Motor neuron (in vitro differentiated cells): ENCODE results near the gene RBPMS2. TPM values are rescaled to one million over a fixed set of nuclear protein-coding genes. Genes with fewer than 3 reads are reported as not detected.
"Not testable (repeated sequence)": the region's sequence is repeated elsewhere in the genome, so short reads cannot be mapped to it uniquely, and the experiment has no call there.

Experiments used
- ATAC-seq, 8 experiments: fragments of 200-7000 bp; cut with Tn5 transposase; replicated peaks in 6 of 8; 2 replicates each; pipeline ENCODE4 v1.8.0; 2021; ENCODE audit warnings: mild to moderate bottlenecking in 8 of 8, moderate library complexity in 8 of 8
- H3K27ac ChIP-seq, 2 donors: fragments of 250-450 bp; sonication (Bioruptor Pico); 2 replicates each; pipeline ENCODE4 v1.9.0; 2021; ENCODE audit warnings: antibody characterized with exemption in 2 of 2, mild to moderate bottlenecking in 2 of 2, moderate library complexity in 1 of 2
- H3K4me1 ChIP-seq, 2 donors: fragments of 250-450 bp; sonication (Bioruptor Pico); replicated peaks in 1 of 2; 2 replicates each; pipeline ENCODE4 v1.6.1; 2021; ENCODE audit warnings: antibody characterized with exemption in 2 of 2, mild to moderate bottlenecking in 2 of 2, moderate library complexity in 1 of 2
- H3K4me3 ChIP-seq, 5 donors: fragments of 250-450 bp; sonication (Bioruptor Pico); 2 replicates each; pipeline ENCODE4 v1.9.0; 2021; ENCODE audit warnings: antibody characterized with exemption in 5 of 5, mild to moderate bottlenecking in 5 of 5, moderate library complexity in 4 of 5
- WGBS, 10 experiments: fragments of 450-650 bp; shearing (Covaris generic); methylation state at CpG; one replicate each; pipeline ENCODE4 v1.0.0; 2022; 5-methylcytosine and 5-hydroxymethylcytosine counted together
- in situ Hi-C, 9 experiments: fragments of 400-800 bp; cut with MboI; loops; one replicate each; pipeline ENCODE4 v1.15.0; 2021; ENCODE audit warnings: low sequenced_read_pairs in 9 of 9, low pct_unique_long_range_greater_than_20kb in 2 of 9; ENCODE audit not compliant: unreplicated experiment in 9 of 9
- total RNA-seq, 8 experiments: library from RNA; unstranded; fragments of 300-600 nt; gene quantifications; 2 replicates each; pipeline versions ENCODE4 v1.2.3 to v1.2.4, GENCODE V29; 2022

The RBPMS2 gene
- total RNA-seq = 1 to 10 TPM in 2 of 8 experiments, under 1 TPM in 6; 0.27 to 2.3 (median 0.89) TPM

DNA sequence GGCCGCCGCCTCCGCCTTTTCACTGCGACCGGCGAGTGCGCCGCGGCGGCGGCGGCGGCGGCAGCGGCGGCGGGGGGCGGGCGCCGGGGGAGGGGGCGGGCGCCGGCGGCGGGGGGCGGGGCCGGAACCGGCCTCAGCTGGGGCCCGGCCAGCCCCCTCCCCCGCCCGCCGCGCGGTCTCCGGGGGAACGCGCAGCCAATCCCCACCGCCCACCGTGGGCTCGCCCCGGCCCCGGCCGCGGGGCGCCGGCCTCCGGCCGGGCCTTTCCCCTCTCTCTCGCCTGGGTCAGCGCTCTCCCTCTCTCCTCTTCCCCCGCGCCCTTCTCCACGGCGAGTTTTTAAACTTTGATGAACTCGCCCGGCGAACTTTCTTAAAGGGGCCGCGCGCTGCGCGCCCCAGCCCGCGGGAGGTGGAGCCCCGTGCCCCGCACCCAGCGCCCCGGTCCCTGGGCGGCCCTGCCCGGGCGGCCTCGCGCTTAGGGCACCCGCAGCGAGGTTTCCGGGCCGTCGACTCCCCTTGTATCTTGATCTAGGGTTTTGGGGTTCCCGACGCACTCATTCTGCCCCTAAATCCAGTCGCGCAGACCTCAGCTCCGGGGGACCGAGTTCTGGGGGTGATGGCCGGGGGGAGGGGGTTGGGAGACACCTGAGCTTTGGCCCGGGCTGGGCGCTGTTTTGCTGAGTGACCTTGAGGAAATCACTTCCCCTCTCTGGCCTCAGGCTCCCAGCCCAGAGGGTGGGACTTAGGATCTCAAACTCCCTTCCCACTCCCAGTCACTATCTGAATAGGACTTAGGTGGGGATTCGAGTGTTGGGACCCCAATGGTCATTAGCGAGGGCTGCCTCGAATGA is at the start of gene RBPMS2:
Gene RBPMS2, minus strand, starts transcription at position 39 of the 851 bp plus-strand sequence. CDS start 270 bp downstream, outside the sequence.
- peak within 1 kb of the TSS in 1 of 2 donors; percentile 48 for H3K27ac ChIP-seq
- WGBS, 10 experiments = 0% methylated on average over 2 of the region's 90 CpGs; no CpG with 5 or more reads in 8 of the 10 experiments
- peak; percentile 26 to 73 (median 70) for ATAC-seq
- H3K4me1 ChIP-seq = peaks cover 5 to 13% of the 10 kb centered on the region in 2 donors
- in situ Hi-C loops = no loop called here
- H3K4me3 ChIP-seq = peak within 1 kb of the TSS; percentile 40 to 56 (median 53)

DNA sequence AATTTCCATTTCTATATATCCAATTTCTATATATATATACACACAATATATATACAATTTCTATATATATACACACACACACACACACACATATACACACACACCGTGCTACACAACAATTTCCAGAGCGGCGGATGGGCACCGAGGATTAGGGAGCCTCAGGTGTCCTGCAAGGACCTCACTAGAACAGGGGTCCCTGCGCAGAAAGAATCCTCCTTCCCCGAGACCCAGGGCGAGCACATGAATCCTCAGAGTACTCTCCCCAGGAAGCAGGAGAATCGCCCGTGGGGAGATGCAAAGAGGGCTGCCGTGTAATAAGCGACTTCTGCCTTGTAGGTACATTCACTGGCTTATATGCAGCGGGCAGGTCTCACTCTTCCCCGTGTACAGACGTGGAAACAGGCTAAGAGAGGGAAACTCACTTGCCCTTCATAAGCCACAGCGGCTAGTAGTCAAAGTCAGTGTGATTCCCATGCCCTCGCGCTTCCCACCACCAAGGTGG is 49.6 kb upstream of the RBPMS2 start:
- in situ Hi-C loops = no loop called here
- 0 to 6% (median 0%) methylated on average over 1 to 10 of the region's 17 CpGs; no CpG with 5 or more reads in 6 of the 10 experiments for WGBS, 10 experiments
- H3K4me1 ChIP-seq = peaks cover 9 to 10% of the 10 kb centered on the region in 2 donors
- ATAC-seq = peak in 5 of 8 experiments; percentile 0 to 6 (median 0)
- no peak overlapping the region for H3K27ac ChIP-seq
- peak overlapping the region; percentile 28 to 43 (median 36) for H3K4me3 ChIP-seq

GRCh38 chr15:64816452-64816851 is 41.1 kb upstream of the RBPMS2 start:
- ATAC-seq = no peak
- WGBS, 10 experiments = 100% methylated on average over 1 of the region's 13 CpGs; no CpG with 5 or more reads in 9 of the 10 experiments
- no peak overlapping the region for H3K27ac ChIP-seq
- no peaks in the 10 kb centered on the region for H3K4me1 ChIP-seq
- in situ Hi-C loops = no loop called here
- no peak overlapping the region for H3K4me3 ChIP-seq

DNA sequence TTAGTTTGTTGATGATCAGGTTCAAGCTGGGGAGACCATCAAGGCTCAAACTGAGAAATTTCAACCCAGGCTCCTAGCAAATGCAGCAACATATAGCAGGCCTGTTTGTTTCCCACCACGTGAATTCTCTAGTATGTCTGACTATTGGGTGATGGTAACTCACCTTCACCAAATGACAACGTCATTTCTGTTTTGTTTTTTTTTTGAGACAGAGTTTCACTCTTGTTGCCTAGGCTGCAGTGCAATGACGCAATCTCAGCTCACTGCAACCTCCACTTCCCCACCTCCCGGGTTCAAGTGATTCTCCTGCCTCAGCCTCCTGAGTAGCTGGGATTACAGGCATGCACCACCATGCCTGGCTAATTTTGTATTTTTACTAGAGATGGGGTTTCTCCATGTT is 39.6 kb upstream of the RBPMS2 start:
- H3K4me3 ChIP-seq, in situ Hi-C loops, H3K4me1 ChIP-seq, ATAC-seq, H3K27ac ChIP-seq: not testable (repeated sequence)
- WGBS, 10 experiments = 50 to 100% (median 90%) methylated on average over 1 to 4 of the region's 4 CpGs; no CpG with 5 or more reads in 1 of the 10 experiments

- in situ Hi-C loops, H3K4me1 ChIP-seq, ATAC-seq, H3K4me3 ChIP-seq, H3K27ac ChIP-seq: not testable (repeated sequence)
- WGBS, 10 experiments = 82 to 100% (median 100%) methylated on average over 1 to 3 of the region's 8 CpGs; no CpG with 5 or more reads in 6 of the 10 experiments
These were observed 38.9 kb upstream of the RBPMS2 start for GRCh38 chr15:64814283-64814682.

DNA sequence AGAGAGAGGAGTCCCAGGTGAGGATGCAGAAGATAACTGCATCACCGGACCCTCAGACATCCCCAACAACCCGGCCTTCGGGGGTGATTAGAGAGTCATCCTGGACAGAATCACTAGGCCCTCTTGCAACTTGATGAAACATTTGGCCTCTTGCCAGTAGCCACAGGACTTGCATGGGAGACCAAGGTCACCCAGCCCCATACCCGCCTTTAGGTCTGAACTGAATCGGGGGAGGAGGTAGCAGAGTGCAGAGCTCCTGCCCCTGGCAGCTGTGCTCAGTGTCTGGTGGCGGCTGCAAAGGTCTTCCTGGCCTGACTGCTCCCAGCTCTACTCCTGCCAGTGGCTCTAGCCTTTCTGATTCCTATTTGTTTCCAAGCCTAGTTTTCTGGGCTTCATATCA is 37.7 kb upstream of the RBPMS2 start:
- Histone ChIP-seq H3K4me3 (no peak overlapping the region), H3K27ac (no peak overlapping the region), H3K4me1 (peaks cover 0 to 11% of the 10 kb centered on the region in 2 donors)
- 67 to 100% (median 88%) methylated on average over 1 to 4 of the region's 6 CpGs; no CpG with 5 or more reads in 4 of the 10 experiments for WGBS, 10 experiments
- in situ Hi-C loops = no loop called here
- ATAC-seq = peak in 4 of 8 experiments; percentile 5 to 54 (median 32)

- H3K4me1 ChIP-seq = peaks cover 0 to 11% of the 10 kb centered on the region in 2 donors
- in situ Hi-C loops = no loop called here
These were observed 35.3 kb upstream of the RBPMS2 start for GRCh38 chr15:64810497-64811326.

DNA sequence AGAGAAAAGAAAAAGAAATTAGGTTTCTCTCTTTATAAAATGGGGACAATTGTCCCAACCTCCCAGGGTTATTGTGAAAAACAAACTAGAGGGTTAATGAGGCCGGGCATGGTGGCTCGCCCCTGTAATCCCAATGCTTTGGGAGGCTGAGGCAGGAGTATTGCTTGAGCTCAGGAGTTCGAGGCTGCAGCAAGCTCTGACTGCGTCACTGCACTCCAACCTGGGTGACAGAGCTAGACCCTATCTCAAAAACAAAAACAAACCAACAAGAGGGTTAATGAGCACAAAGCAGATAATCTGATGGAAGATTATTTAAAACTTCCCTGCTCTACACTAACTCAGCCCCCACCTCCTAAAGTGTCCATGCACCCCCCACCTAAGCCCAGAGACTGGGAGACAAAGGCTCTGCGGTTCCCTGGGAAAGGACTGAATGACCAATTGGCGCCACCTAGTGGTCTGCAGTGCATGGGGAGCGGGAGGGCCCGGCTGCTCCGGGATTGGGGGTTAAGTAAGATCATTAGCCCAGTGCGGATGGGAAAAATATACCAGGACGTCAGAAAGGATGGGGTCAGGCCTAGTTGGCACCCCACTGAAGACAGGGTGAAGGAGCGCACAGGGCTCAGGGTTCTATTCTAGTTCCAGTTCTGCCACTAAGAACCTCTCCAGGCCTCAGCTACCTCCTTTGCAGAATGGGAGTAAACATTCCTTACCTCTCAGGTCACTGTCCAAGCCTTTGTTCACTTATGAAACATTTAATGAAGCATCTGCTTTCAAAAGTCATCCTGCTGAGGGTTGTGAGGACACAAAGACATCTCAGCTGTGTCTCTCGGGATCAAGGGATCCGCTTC is 34.5 kb upstream of the RBPMS2 start:
- Histone ChIP-seq H3K27ac (no peak overlapping the region), H3K4me3 (no peak overlapping the region), H3K4me1 (peaks cover 0 to 11% of the 10 kb centered on the region in 2 donors)
- ATAC-seq = peak; percentile 87 to 92 (median 89)
- in situ Hi-C loops = loop anchor here in 1 of 9 experiments (5.0 kb wide), 1 partner anchor 78 kb away; no protein-coding TSS in a partner anchor
- WGBS, 10 experiments = 0 to 82% (median 29%) methylated on average over 1 to 6 of the region's 14 CpGs

More at GRCh38 chr15:64810497-64811326, 35.3 kb upstream of the RBPMS2 start:
- peak in 3 of 8 experiments; percentile 43 to 56 (median 53) for ATAC-seq
- no peak overlapping the region for H3K27ac ChIP-seq
- H3K4me3 ChIP-seq = no peak overlapping the region
- WGBS, 10 experiments = 14 to 100% (median 27%) methylated on average over 1 of the region's 6 CpGs; no CpG with 5 or more reads in 6 of the 10 experiments

DNA sequence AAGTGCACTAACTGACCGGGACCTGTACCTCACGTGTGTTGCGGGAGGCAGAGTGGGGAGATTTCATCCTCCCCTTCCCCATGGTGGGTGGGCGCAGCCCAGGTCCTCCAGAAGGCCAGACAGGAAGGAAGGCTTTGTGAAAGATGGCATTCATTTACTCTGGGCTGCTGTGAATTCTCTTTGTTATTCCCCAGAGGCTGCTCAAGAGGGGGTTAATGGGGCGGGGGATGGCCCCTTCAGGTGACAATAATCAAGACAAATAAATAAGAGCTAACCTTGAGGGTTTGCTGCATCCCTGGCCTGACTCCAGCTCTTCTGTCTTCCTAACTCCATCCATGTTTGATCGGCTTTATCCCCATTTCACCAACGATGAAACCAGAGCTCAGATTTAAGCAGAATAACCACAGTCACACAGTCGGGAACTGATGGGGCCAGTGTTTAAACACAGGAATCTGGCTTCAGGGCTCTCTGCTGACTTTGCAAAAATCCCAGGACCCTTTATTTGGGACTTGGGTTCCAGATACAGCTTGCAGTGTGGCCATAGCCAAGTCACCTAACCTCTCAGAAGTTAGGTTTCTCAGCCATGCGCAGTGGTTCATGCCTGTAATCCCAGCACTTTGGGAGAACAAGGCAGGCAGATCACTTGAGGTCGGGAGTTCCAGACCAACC is 33.5 kb upstream of the RBPMS2 start:
- in situ Hi-C loops = loop anchor here in 1 of 9 experiments (5.0 kb wide), 1 partner anchor 77 kb away; no protein-coding TSS in a partner anchor
- no peak overlapping the region for H3K4me3 ChIP-seq
- H3K4me1 ChIP-seq = peaks cover 0 to 11% of the 10 kb centered on the region in 2 donors
- H3K27ac ChIP-seq = no peak overlapping the region
- ATAC-seq = no peak
- WGBS, 10 experiments = 20 to 100% (median 50%) methylated on average over 1 to 8 of the region's 10 CpGs

GRCh38 chr15:64807751-64808222 is 32.4 kb upstream of the RBPMS2 start:
- Histone ChIP-seq H3K27ac (no peak overlapping the region), H3K4me1 (peaks cover 0 to 11% of the 10 kb centered on the region in 2 donors), H3K4me3 (no peak overlapping the region)
- no CpG with 5 or more reads among the region's 6 CpGs for WGBS, 10 experiments
- ATAC-seq = no peak
- in situ Hi-C loops = loop anchor here in 1 of 9 experiments (5.0 kb wide), 1 partner anchor 75 kb away; no protein-coding TSS in a partner anchor

GRCh38 chr15:64807051-64807749 is 31.8 kb upstream of the RBPMS2 start:
- H3K27ac ChIP-seq = no peak overlapping the region
- H3K4me3 ChIP-seq = no peak overlapping the region
- in situ Hi-C loops = loop anchor here in 1 of 9 experiments (5.0 kb wide), 1 partner anchor 75 kb away; no protein-coding TSS in a partner anchor
- peaks cover 0 to 11% of the 10 kb centered on the region in 2 donors for H3K4me1 ChIP-seq
- no peak for ATAC-seq
- WGBS, 10 experiments = 40 to 88% (median 70%) methylated on average over 1 to 2 of the region's 13 CpGs; no CpG with 5 or more reads in 7 of the 10 experiments
